HepG2 (cell line): ENCODE measurements around the gene TAGAP. TPM values are rescaled to one million over a fixed set of nuclear protein-coding genes. Genes with fewer than 3 reads are reported as not detected.

ENCODE experiments used
- ATAC-seq: fragments of 200-7000 bp; cut with Tn5 transposase; 3 replicates; pipeline ENCODE4 v1.9.1; 2020; ENCODE audit warnings: mild to moderate bottlenecking, moderate library complexity
- BruUV-seq: library from RNA; stranded (reverse); fragments of 400-500 nt; replicated peaks from 2 replicates; lab custom pipeline; 2021; lab: Mats Ljungman, UMichigan
- CTCF ChIA-PET: fragments of 300-600 bp; formaldehyde crosslinking; extraction: SDS; loops from one replicate; lab custom pipeline; 2021; ENCODE audit warnings: low total read pairs, inconsistent platforms, low intra/inter-chr PET ratio; lab: Yijun Ruan, JAX
- POLR2A ChIA-PET: fragments of 350-600 bp; sonication (Branson Sonifier 250); formaldehyde crosslinking; loops from one replicate; lab custom pipeline; 2020; ENCODE audit warnings: antibody characterized with exemption, inconsistent platforms; lab: Yijun Ruan, JAX
- DNase-seq: peaks from one replicate; pipeline ENCODE4 v3.0.0-alpha.2; 2015; ENCODE audit warnings: low spot score
- FAIRE-seq: peaks from 3 replicates; lab custom pipeline; 2011; peaks lifted over from hg19 to GRCh38; lab: Jason Lieb, UNC
- H2AFZ ChIP-seq: one replicate; pipeline ENCODE4 v1.6.1; 2011; ENCODE audit warnings: low read length, inconsistent platforms
- H3K27ac ChIP-seq: fragments of 300-600 bp; 3 replicates; pipeline ENCODE4 v1.8.0; 2011; ENCODE audit warnings: mixed run types, mild to moderate bottlenecking, mixed read lengths, low read length, inconsistent platforms; ENCODE audit not compliant: insufficient read depth; ENCODE audit errors: extremely low read length
- H3K27me3 ChIP-seq, 2 experiments: fragments of 200-600 bp in 1 of 2; 2 replicates in 1 of 2; 3 replicates in 1 of 2; pipeline versions ENCODE4 v1.6.0 to v1.8.0; 2011; ENCODE audit warnings: low read length in 2 of 2, mild to moderate bottlenecking in 2 of 2, moderate library complexity in 2 of 2, inconsistent platforms in 1 of 2; ENCODE audit not compliant: insufficient read depth in 2 of 2, control insufficient read depth in 1 of 2
- H3K36me3 ChIP-seq, 2 experiments: fragments of 200-600 bp in 1 of 2; replicated peaks in 1 of 2; 2 replicates in 1 of 2; 3 replicates in 1 of 2; pipeline versions ENCODE4 v1.5.1 to v1.8.0; 2011; ENCODE audit warnings: low read length in 2 of 2, inconsistent platforms in 1 of 2; ENCODE audit not compliant: insufficient read depth in 2 of 2, control insufficient read depth in 1 of 2
- H3K4me1 ChIP-seq: 2 replicates; pipeline ENCODE4 v1.5.1; 2012; ENCODE audit warnings: low read length, inconsistent platforms; ENCODE audit not compliant: insufficient read depth
- H3K4me2 ChIP-seq: 2 replicates; pipeline ENCODE4 v1.6.0; 2011; ENCODE audit warnings: low read depth, low read length, inconsistent platforms
- H3K4me3 ChIP-seq, 3 experiments: fragments of 200-600 bp in 1 of 3; sonication (generic), shearing (Covaris generic) in 1 of 3; replicated peaks in 1 of 3; 2 replicates each; pipeline ENCODE4 v1.5.1; 2011 to 2016; ENCODE audit warnings: low read length in 3 of 3, inconsistent platforms in 2 of 3, low read depth in 2 of 3, mild to moderate bottlenecking in 2 of 3, control low read depth in 1 of 3, mixed read lengths in 1 of 3; ENCODE audit not compliant: insufficient read depth in 1 of 3
- H3K79me2 ChIP-seq: one replicate; pipeline ENCODE4 v1.6.1; 2011; ENCODE audit warnings: low read length, inconsistent platforms; ENCODE audit not compliant: insufficient read depth
- H3K9ac ChIP-seq: 2 replicates; pipeline ENCODE4 v1.6.0; 2011; ENCODE audit warnings: mild to moderate bottlenecking, low read depth, low read length, inconsistent platforms; ENCODE audit not compliant: insufficient read depth
- H3K9me3 ChIP-seq: 2 replicates; pipeline ENCODE4 v1.5.1; 2012; ENCODE audit warnings: mild to moderate bottlenecking, low read length
- H4K20me1 ChIP-seq: 2 replicates; pipeline ENCODE4 v1.6.0; 2011; ENCODE audit warnings: inconsistent platforms, mild to moderate bottlenecking, low read length, moderate library complexity; ENCODE audit not compliant: insufficient read depth
- CBX5 ChIP-seq: sonication (generic); formaldehyde crosslinking; IDR thresholded peaks from 2 replicates; pipeline ENCODE4 v1.4.0; 2020; ENCODE audit warnings: missing genetic modification reagents, borderline replicate concordance
- CEBPB ChIP-seq: IDR thresholded peaks from 2 replicates; pipeline ENCODE4 v1.6.1; 2011; ENCODE audit warnings: low read depth, low read length, improper control_type of control experiment, borderline replicate concordance
- DMAP1 ChIP-seq: IDR thresholded peaks from 2 replicates; pipeline ENCODE4 v1.6.1; 2016
- SRSF1 ChIP-seq: fragments of 200-400 bp; formaldehyde crosslinking; optimal IDR thresholded peaks from 2 replicates; pipeline ENCODE3; 2017; ENCODE audit warnings: mild to moderate bottlenecking, low read depth, low read length, moderate library complexity
- ZNF354B ChIP-seq: sonication (generic); formaldehyde crosslinking; IDR thresholded peaks from 2 replicates; pipeline ENCODE4 v1.8.0; 2022; ENCODE audit warnings: mild to moderate bottlenecking, missing genetic modification reagents
- ZNF619 ChIP-seq: sonication (generic); formaldehyde crosslinking; IDR thresholded peaks from 2 replicates; pipeline ENCODE4 v1.4.0; 2020; ENCODE audit warnings: mild to moderate bottlenecking, missing genetic modification reagents
- WGBS: methylation state at CpG from one replicate; pipeline ENCODE4 v1.1.6; 2017; ENCODE audit warnings: low lambda C conversion rate; 5-methylcytosine and 5-hydroxymethylcytosine counted together
- in situ Hi-C: cut with HindIII; loops from 2 replicates; pipeline ENCODE4 v1.10.0; 2017; ENCODE audit warnings: low pct_unique_long_range_greater_than_20kb; ENCODE audit not compliant: extremely low pct_ligation_motif_present
- intact Hi-C: fragments of 100-400 bp; cut with micrococcal nuclease; formaldehyde crosslinking; loops from one replicate; pipeline ENCODE4 v1.10.0; 2022; ENCODE audit not compliant: unreplicated experiment
- polyA plus RNA-seq, 8 experiments: library from polyadenylated mRNA; depleted of rRNA in 3 of 8; stranded (reverse) in 7 of 8; unstranded in 1 of 8; fragments of >200 nt; fragmentation: Illumina TruSeq in 4 of 8; extraction: Trizol in 4 of 8; gene quantifications; 2 replicates each; pipeline versions ENCODE4 v1.2.1 to v1.2.3, GENCODE V29; 2011 to 2016; ENCODE audit warnings: low read depth in 4 of 8, missing spikeins in 1 of 8, mixed read lengths in 1 of 8; ENCODE audit not compliant: insufficient read depth in 1 of 8
- total RNA-seq, 5 experiments: library from RNA; depleted of rRNA; stranded (reverse); fragments of >200 nt; fragmentation: Illumina TruSeq; extraction: Trizol; gene quantifications; 2 replicates each; pipeline ENCODE4 v1.2.3, GENCODE V29; 2016; ENCODE audit warnings: low read depth in 1 of 5
- TF ChIP-seq, protein P1 (sequence below): IDR thresholded peaks from 2 replicates; pipeline ENCODE4 v1.6.1; 2016; ENCODE audit warnings: mild to moderate bottlenecking, missing biosample characterization, missing genetic modification reagents

Gene TAGAP
- total and polyA plus RNA-seq, 2 of the 13 experiments (the other 11 are each of a cell fraction or from before 2014, with no cell fraction given), result not detected

DNA sequence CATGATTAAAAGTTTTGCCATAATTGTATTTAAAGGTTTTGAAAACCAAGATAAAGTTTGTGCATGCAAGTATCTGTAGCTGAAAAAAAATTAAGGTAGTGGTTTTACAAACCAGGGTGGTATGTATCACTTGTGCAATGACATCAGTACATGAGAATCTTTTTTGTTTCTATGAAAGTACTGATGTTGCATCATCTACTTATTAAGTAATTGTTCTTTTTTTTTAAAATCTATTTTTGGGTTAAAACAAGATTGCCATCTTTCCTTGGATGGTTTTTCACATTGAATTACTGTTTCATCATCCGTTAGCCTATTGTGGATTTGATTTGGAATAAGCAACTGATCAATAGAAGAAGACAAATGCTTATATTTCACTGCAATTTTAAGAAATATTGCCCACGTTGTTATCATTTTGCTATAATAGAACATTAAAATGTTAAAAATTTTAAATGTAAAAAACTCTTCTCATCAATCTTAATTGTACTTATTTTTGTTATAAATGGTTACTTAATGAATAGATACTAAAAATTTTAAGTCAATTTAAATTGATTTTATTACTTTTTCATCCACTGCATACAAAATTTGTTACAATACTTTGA lies 39.8 kb upstream of the TAGAP start (continued):
- TF ChIP-seq DMAP1 (no peak), CEBPB (peak; percentile 45; the same call in 1 of the 2 replicates)

DNA sequence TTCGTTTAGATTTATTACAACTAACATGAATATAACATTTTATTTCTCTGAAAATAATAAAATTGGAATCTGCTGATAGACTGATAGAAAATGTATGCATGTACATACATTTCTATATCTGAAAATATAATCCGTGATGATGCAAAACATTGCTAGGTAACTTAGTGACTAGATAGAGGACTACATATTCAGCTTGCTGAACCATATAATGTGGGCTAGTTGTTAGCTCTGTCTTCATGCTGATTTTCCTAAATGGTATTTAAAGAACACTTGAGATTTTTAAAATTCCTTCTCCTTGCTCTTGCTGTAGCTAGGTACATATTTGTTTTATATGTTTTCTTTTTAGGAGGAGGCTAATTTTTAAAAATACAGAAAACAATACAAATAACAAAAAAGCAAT lies 38.4 kb upstream of the TAGAP start:
- CTCF ChIA-PET, result no interaction called here
- TF ChIP-seq SRSF1, result no peak
- TF ChIP-seq ZNF619 (CRISPR knock-in tag), result no peak
- no peak for TF ChIP-seq ZNF354B (CRISPR knock-in tag)
- TF ChIP-seq CBX5 (CRISPR knock-in tag), result no peak
- TF ChIP-seq, protein P1, sequence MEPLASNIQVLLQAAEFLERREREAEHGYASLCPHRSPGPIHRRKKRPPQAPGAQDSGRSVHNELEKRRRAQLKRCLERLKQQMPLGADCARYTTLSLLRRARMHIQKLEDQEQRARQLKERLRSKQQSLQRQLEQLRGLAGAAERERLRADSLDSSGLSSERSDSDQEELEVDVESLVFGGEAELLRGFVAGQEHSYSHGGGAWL (CRISPR knock-in tag), result no peak

More for the DNA sequence above, 38.4 kb upstream of the TAGAP start:
- ATAC-seq, result no peak
- in situ Hi-C loops (no loop called here), intact Hi-C loops (no loop called here)
- no peaks in the 10 kb centered on the region for H3K36me3 ChIP-seq
- no peak overlapping the region for H3K4me3 ChIP-seq
- H3K4me2 ChIP-seq, result no peak overlapping the region
- DNase-seq, result no peak
- POLR2A ChIA-PET, result no interaction called here
- H3K9me3 ChIP-seq, result no peaks in the 10 kb centered on the region
- H3K4me1 ChIP-seq, result no peaks in the 10 kb centered on the region
- no peaks in the 10 kb centered on the region for H3K79me2 ChIP-seq
- H3K9ac ChIP-seq, result no peak overlapping the region
- no TSS peak for BruUV-seq
- no peak overlapping the region for H3K27ac ChIP-seq
- H2AFZ ChIP-seq, result no peak overlapping the region
- no peaks in the 10 kb centered on the region for H4K20me1 ChIP-seq
- H3K27me3 ChIP-seq, result peaks cover 0 to 5% of the 10 kb centered on the region in 2 experiments; a peak in 2 of 5 replicates
- 11% methylated on average over 2 of the region's 2 CpGs for WGBS
- FAIRE-seq, result no peak
